H7 (cell line): ENCODE measurements around the gene TRPM5. TPM values are rescaled to one million over a fixed set of nuclear protein-coding genes. Genes with fewer than 3 reads are reported as not detected.

Source experiments
- DNase-seq: peaks from one replicate; pipeline ENCODE4 v3.0.0; 2012
- H3K27me3 ChIP-seq: 2 replicates; pipeline ENCODE4 v1.6.0; 2011; ENCODE audit warnings: mild to moderate bottlenecking, low read length; ENCODE audit not compliant: control insufficient read depth, insufficient read depth
- H3K36me3 ChIP-seq: replicated peaks from 2 replicates; pipeline ENCODE4 v1.5.1; 2011; ENCODE audit warnings: low read length; ENCODE audit not compliant: control insufficient read depth, insufficient read depth
- H3K4me3 ChIP-seq: 2 replicates; pipeline ENCODE4 v1.5.1; 2011; ENCODE audit warnings: low read depth, mild to moderate bottlenecking, control low read depth, low read length, moderate library complexity; ENCODE audit not compliant: insufficient read depth
- total RNA-seq: library from RNA; depleted of rRNA; stranded (reverse); fragments of >200 nt; shearing (Covaris generic); gene quantifications from 2 replicates; pipeline ENCODE4 v1.2.3, GENCODE V29; 2014

Gene TRPM5
- total RNA-seq, 1 experiment from 2014 or later = not detected

- DNase-seq = no peak
- Histone ChIP-seq H3K27me3 (no peaks in the 10 kb centered on the region), H3K36me3 (no peaks in the 10 kb centered on the region), H3K4me3 (no peak overlapping the region)
Measured at GRCh38 chr11:2417856-2418692, 26.2 kb downstream of the TRPM5 start.

GRCh38 chr11:2416765-2417164, 27.5 kb downstream of the TRPM5 start:
- H3K27me3 ChIP-seq = no peaks in the 10 kb centered on the region
- no peaks in the 10 kb centered on the region for H3K36me3 ChIP-seq
- no peak for DNase-seq
- no peak overlapping the region for H3K4me3 ChIP-seq

- H3K27me3 ChIP-seq = no peaks in the 10 kb centered on the region
- no peaks in the 10 kb centered on the region for H3K36me3 ChIP-seq
- H3K4me3 ChIP-seq = no peak overlapping the region
- no peak for DNase-seq
Measured at GRCh38 chr11:2415601-2416380, 28.5 kb downstream of the TRPM5 start.

GRCh38 chr11:2415171-2415570, 29.1 kb downstream of the TRPM5 start:
- no peak for DNase-seq
- no peak overlapping the region for H3K4me3 ChIP-seq
- no peaks in the 10 kb centered on the region for H3K27me3 ChIP-seq
- H3K36me3 ChIP-seq = no peaks in the 10 kb centered on the region

GRCh38 chr11:2414616-2415015, 29.7 kb downstream of the TRPM5 start:
- DNase-seq = no peak
- Histone ChIP-seq H3K4me3 (no peak overlapping the region), H3K36me3 (no peaks in the 10 kb centered on the region), H3K27me3 (no peaks in the 10 kb centered on the region)

- peak; percentile 84 for DNase-seq
- Histone ChIP-seq H3K27me3 (no peaks in the 10 kb centered on the region), H3K36me3 (no peaks in the 10 kb centered on the region), H3K4me3 (no peak overlapping the region)
Measured at GRCh38 chr11:2413742-2414579, 30.4 kb downstream of the TRPM5 start.

- no peak for DNase-seq
Measured at GRCh38 chr11:2412323-2412722, 32.0 kb downstream of the TRPM5 start.

GRCh38 chr11:2411446-2412305, 32.6 kb downstream of the TRPM5 start:
- no peak for DNase-seq

More at GRCh38 chr11:2412323-2412722, 32.0 kb downstream of the TRPM5 start:
- Histone ChIP-seq H3K27me3 (no peaks in the 10 kb centered on the region), H3K4me3 (no peak overlapping the region), H3K36me3 (no peaks in the 10 kb centered on the region)

GRCh38 chr11:2410616-2411015, 33.7 kb downstream of the TRPM5 start:
- DNase-seq = no peak
- Histone ChIP-seq H3K36me3 (no peaks in the 10 kb centered on the region), H3K4me3 (no peak overlapping the region), H3K27me3 (no peaks in the 10 kb centered on the region)

More at GRCh38 chr11:2411446-2412305, 32.6 kb downstream of the TRPM5 start:
- Histone ChIP-seq H3K4me3 (no peak overlapping the region), H3K36me3 (no peaks in the 10 kb centered on the region), H3K27me3 (no peaks in the 10 kb centered on the region)

- Histone ChIP-seq H3K36me3 (no peaks in the 10 kb centered on the region), H3K4me3 (no peak overlapping the region), H3K27me3 (no peaks in the 10 kb centered on the region)
- DNase-seq = no peak
Measured at GRCh38 chr11:2409611-2410468, 34.5 kb downstream of the TRPM5 start.

GRCh38 chr11:2409126-2409525, 35.2 kb downstream of the TRPM5 start:
- no peak for DNase-seq
- no peak overlapping the region for H3K4me3 ChIP-seq
- no peaks in the 10 kb centered on the region for H3K36me3 ChIP-seq
- H3K27me3 ChIP-seq = no peaks in the 10 kb centered on the region

- Histone ChIP-seq H3K4me3 (no peak overlapping the region), H3K36me3 (no peaks in the 10 kb centered on the region), H3K27me3 (no peaks in the 10 kb centered on the region)
- DNase-seq = no peak
Measured at GRCh38 chr11:2408671-2409070, 35.6 kb downstream of the TRPM5 start.

- Histone ChIP-seq H3K27me3 (no peaks in the 10 kb centered on the region), H3K4me3 (no peak overlapping the region), H3K36me3 (peaks cover 2% of the 10 kb centered on the region)
- no peak for DNase-seq
Measured at GRCh38 chr11:2406878-2407410, 37.4 kb downstream of the TRPM5 start.
